HUES48 (cell line): Measurements from ENCODE around the gene DEF6.
"Not testable (repeated sequence)": the region's sequence is repeated elsewhere in the genome, so short reads cannot be mapped to it uniquely, and the experiment has no call there.

Source experiments
- H3K27ac ChIP-seq: one replicate; pipeline ENCODE4 v1.7.0; 2013; ENCODE audit warnings: low read depth, low read length, inconsistent platforms
- H3K27me3 ChIP-seq: 2 replicates; pipeline ENCODE4 v1.6.1; 2013; ENCODE audit warnings: mild to moderate bottlenecking, low read length; ENCODE audit not compliant: control insufficient read depth, insufficient read depth
- H3K36me3 ChIP-seq: 2 replicates; pipeline ENCODE4 v1.6.1; 2013; ENCODE audit warnings: low read length; ENCODE audit not compliant: control insufficient read depth, insufficient read depth
- H3K4me1 ChIP-seq: 2 replicates; pipeline ENCODE4 v1.6.1; 2013; ENCODE audit warnings: mild to moderate bottlenecking, low read length; ENCODE audit not compliant: control insufficient read depth, insufficient read depth
- H3K4me3 ChIP-seq: 2 replicates; pipeline ENCODE4 v1.5.1; 2013; ENCODE audit warnings: mild to moderate bottlenecking, low read depth, low read length
- H3K9ac ChIP-seq: 2 replicates; pipeline ENCODE4 v1.6.1; 2013; ENCODE audit warnings: mild to moderate bottlenecking, low read depth, low read length, moderate library complexity
- H3K9me3 ChIP-seq: 2 replicates; pipeline ENCODE4 v1.6.1; 2013; ENCODE audit warnings: low read length; ENCODE audit not compliant: control insufficient read depth, insufficient read depth

The DEF6 gene

DNA sequence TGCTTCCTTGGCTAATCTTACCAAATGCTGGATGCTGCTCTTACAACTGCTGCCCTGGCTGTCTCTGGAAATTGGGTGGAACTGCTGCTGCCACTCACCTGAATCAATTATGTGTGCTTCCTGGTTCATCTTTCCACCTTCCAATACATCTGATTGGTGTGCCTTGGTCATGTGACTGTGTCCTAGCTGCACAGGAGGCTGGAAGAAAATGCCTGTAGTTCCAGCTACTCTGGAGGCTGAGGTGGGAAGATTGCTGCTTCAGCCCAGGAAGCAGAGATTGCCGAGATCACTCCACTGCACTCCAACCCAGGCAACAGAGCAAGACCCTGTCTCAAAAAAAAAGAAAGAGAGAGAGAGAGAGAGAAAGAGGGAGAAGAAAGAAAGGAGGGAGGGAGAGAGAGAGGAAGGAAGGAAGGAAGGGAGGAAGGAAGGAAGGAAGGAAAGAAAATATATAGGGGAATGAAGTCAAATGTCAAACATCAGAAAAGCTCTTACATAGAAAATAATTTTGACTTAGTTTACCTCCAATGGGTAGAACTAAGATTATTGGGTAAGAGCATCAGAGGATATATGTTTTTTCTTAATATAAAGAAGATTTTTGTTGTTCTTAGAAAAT is 30.6 kb downstream of the DEF6 start:
- Histone ChIP-seq H3K9me3 (0 out of 2 replicates have a peak, but pooled peaks cover 3% of the 10 kb centered on the region), H3K4me3 (no peak overlapping the region), H3K4me1 (no peaks in the 10 kb centered on the region), H3K36me3 (no peaks in the 10 kb centered on the region), H3K27ac (no peak overlapping the region), H3K27me3 (no peaks in the 10 kb centered on the region), H3K9ac (no peak overlapping the region)

DNA sequence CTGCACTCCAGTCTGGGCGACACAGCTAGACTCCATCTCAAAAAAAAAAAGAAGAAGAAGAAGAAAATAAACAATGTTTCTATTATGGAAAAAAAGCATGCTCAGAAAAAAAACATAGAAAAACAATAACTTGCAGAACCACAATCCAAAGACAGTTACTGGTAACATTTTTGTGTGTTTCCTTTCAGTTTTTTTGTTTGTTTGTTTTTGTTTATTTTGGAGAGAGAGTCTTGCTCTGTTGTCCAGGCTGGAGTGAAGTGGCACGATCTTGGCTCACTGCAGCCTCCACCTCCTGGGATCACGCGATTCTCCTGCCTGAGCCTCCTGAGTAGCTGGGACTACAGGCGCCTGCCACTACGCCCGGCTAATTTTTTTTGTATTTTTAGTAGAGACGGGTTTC is 31.3 kb downstream of the DEF6 start:
- H3K9ac ChIP-seq, H3K36me3 ChIP-seq, H3K27me3 ChIP-seq, H3K9me3 ChIP-seq, H3K4me1 ChIP-seq, H3K4me3 ChIP-seq, H3K27ac ChIP-seq: not testable (repeated sequence)

DNA sequence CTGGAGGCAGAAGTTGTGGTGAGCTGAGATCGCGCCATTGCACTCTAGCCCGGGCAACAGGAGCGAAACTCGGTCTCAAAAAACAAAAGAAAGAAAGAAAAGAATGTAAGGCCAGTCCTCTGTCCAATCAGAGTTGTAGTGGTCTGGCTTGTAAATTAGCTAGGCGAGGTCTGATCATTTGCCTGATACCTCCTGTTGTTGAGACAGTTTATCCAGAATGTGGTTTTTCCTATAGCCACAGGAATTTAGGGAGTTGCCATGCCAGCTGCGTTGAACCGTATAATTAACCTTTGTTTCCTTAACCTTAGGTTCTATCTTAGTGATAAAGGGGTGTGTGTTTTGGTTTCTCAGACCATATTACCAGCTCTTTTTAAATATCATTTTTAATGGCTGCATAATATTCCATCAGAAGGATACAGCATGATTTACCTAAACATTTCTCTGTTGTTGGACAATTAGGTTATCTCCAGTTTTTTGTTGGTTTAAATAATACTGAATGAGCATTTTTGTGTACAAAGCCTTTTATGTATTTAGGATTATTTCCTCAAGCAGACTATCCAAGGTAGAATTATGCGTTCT is 33.0 kb downstream of the DEF6 start:
- no peaks in the 10 kb centered on the region for H3K27me3 ChIP-seq
- H3K27ac ChIP-seq = no peak overlapping the region
- no peaks in the 10 kb centered on the region for H3K36me3 ChIP-seq
- no peak overlapping the region for H3K4me3 ChIP-seq
- 0 out of 2 replicates have a peak, but pooled peaks cover 3% of the 10 kb centered on the region for H3K9me3 ChIP-seq
- no peaks in the 10 kb centered on the region for H3K4me1 ChIP-seq
- H3K9ac ChIP-seq = no peak overlapping the region

DNA sequence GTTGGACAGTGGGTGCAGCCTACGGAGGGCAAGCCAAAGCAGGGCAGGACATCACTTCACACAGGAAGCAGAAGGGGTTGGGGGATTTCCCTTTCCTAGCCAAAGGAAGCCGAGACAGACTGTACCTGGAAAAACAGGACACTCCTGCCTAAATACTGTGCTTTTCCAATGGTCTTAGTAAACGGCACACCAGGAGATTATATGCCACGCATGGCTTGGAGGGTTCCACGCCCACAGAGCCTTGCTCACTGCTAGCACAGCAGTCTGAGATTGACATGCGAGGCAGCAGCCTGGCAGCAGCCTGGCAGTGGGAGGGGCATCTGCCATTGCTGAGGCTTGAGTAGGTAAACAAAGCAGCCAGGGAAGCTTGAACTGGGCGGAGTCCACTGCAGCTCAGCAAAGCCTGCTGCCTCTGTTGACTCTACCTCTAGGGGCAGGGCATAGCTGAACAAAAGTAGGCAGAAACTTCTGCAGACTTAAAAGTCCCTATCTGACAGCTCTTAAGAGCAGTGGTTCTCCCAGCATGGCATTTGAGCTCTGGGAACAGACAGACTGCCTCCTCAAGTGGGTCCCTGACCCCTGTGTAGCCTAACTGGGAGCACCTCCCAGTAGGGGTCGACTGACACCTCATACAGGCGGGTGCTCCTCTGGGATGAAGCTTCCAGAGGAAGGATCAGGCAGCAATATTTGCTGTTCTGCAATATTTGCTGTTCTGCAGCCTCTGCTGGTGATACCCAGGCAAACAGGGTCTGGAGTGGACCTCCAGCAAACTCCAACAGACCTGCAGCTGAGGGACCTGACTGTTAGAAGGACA is 34.7 kb downstream of the DEF6 start:
- H3K9me3 ChIP-seq, H3K27ac ChIP-seq, H3K4me1 ChIP-seq, H3K36me3 ChIP-seq, H3K9ac ChIP-seq, H3K27me3 ChIP-seq, H3K4me3 ChIP-seq: not testable (repeated sequence)

DNA sequence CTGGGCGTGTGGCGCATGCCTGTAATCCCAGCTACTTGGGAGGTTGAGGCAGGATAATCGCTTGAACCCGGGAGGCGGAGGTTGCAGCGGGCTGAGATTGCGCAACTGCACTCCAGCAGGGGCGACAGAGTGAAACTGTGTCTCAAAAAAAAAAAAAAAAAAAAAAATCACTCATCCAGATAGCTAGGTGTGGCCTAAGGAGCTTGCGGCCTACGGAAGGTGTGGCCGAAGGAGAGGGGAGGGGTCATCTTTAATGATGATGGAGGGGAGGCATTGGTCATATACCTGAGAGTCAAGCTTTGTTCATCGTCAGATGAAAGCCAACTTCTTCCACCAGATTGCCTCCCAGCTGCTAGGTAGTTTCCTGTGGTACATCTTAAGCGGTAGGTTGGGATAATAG is 43.9 kb downstream of the DEF6 start:
- Histone ChIP-seq H3K36me3 (no peaks in the 10 kb centered on the region), H3K27ac (no peak overlapping the region), H3K9me3 (no peaks in the 10 kb centered on the region), H3K4me3 (no peak overlapping the region), H3K4me1 (peaks cover 6% of the 10 kb centered on the region), H3K27me3 (no peaks in the 10 kb centered on the region), H3K9ac (no peak overlapping the region)

DNA sequence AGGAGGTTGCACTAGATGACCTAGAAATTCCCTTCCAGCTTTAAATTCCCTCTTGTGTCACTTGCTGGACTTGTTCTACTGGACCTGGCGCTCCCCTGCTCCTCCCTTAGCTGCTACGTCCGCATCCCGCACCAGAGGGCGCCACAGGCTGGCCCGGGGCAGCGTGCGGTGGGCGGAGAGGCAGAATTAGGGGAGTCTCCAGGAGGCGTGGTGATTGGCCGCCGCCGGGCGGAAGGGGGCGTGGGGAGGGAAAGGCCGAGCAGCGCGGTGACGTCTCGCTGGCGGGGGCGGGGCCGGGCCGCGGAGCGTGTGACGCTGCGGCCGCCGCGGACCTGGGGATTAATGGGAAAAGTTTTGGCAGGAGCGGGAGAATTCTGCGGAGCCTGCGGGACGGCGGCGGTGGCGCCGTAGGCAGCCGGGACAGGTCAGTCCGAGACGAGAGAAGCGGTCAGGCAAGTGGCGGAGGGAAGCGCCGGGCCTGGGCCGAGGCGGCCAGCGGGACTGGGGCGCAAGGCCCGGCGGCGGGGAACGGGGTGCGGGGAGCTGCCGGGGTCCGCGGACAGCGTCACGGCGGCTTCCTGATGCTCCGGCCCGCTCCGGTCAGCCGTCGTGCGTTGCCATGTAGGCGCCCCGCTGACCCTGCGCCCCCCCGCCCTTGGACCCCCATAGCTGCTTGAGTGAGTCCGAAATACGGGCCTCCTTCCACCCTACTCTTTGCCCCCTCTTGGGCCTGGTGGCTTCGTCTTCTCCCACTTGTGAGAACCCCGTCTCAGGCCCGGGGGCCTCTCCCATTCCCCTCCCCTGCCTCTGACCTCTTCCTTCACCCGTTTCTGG is 44.9 kb downstream of the DEF6 start, which contains the start of gene PPARD:
Gene PPARD, plus strand, starts transcription at position 301 of the 834 bp plus-strand sequence. CDS start 68,530 bp downstream, outside the sequence.
- H3K4me3 ChIP-seq = peak within 1 kb of the TSS; percentile 90
- no peaks in the 10 kb centered on the region for H3K27me3 ChIP-seq
- H3K4me1 ChIP-seq = peaks cover 6% of the 10 kb centered on the region
- H3K36me3 ChIP-seq = peaks cover 5% of the 10 kb centered on the region; the same call in 1 of the 2 replicates
- H3K9ac ChIP-seq = peak within 1 kb of the TSS; percentile 59; the same call in 1 of the 2 replicates
- peak within 1 kb of the TSS; percentile 42 for H3K27ac ChIP-seq
- H3K9me3 ChIP-seq = no peaks in the 10 kb centered on the region

DNA sequence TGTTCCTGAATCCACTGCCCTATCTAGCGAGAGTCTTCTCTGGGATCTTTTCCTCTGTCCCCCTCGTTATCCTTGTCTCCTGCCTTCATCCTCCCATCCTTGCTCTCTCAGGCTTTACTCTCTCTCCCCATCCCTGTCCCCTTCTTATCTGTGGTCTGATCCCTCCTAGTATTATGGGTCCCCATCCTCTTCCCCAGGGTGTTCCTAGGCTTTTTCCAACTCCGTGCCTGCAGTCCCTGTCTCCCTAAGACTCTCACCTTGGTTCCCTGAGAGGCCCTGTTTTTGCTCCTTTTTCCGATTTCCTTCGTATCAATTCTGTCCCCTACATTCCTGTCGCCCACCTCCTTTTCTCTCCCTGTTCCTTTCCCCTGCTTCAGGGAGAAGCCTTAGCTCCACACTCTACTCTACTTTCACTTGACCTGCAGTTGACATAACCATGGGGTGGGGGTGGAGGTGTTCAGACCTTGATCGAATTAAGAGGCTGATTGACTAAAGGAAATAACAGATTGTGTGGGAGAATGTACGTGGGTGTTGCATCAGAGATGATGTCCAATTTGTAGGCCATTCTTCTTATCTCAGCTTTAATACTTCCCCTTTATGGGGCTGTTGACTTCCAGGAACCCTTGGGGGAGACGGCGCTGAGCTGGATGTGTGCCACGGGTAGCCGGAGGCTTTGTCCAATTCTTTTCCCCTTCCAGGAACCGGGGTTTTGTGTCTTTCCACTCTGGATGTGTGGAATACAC is 45.6 kb downstream of the DEF6 start:
- H3K27ac ChIP-seq = no peak overlapping the region

DNA sequence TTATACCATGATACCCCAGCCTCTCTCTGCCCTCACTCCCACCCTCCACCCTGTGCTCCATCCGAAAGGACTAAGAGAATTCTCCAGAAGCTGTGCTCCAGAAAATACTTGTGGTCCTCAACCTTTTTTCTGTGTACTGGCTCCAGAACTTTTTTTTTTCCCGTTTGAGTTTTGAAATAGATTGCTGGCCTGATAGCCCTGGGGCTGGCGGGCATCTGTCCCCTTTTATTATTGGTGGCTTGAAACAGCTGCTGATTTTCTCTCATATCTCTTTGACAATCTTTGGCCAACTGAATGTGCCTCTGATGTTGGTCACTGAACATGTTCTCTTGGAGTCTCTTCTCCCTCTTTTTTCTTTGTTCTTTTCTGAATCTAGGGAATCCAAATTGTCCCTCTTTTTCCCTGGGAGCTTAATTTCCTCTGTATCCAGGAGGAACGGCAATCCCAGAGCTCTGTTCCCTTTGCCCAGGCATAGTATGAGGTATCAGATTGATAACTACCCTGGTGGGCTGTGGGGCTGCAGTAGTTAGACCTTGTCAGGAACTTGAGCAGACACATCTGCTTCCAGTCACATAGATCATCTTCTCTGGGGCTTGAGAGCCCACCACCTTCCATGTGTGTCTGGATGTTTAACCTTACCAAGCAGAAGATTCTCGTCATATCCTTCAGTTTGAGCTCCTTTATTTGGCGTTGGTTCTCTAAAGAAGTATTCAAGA is 46.4 kb downstream of the DEF6 start:
- Histone ChIP-seq H3K27ac (no peak overlapping the region), H3K9me3 (no peaks in the 10 kb centered on the region), H3K9ac (no peak overlapping the region), H3K4me1 (peaks cover 6% of the 10 kb centered on the region), H3K36me3 (peaks cover 8% of the 10 kb centered on the region; the same call in 1 of the 2 replicates), H3K4me3 (0 out of 2 replicates have a peak overlapping the region, but pooled peaks have one; percentile 90), H3K27me3 (no peaks in the 10 kb centered on the region)

More for the DNA sequence above, 45.6 kb downstream of the DEF6 start:
- no peaks in the 10 kb centered on the region for H3K27me3 ChIP-seq
- H3K9me3 ChIP-seq = no peaks in the 10 kb centered on the region
- H3K4me3 ChIP-seq = peak overlapping the region; percentile 90
- peaks cover 6% of the 10 kb centered on the region for H3K4me1 ChIP-seq
- H3K36me3 ChIP-seq = peaks cover 8% of the 10 kb centered on the region; the same call in 1 of the 2 replicates
- H3K9ac ChIP-seq = no peak overlapping the region; the same call in 1 of the 2 replicates

DNA sequence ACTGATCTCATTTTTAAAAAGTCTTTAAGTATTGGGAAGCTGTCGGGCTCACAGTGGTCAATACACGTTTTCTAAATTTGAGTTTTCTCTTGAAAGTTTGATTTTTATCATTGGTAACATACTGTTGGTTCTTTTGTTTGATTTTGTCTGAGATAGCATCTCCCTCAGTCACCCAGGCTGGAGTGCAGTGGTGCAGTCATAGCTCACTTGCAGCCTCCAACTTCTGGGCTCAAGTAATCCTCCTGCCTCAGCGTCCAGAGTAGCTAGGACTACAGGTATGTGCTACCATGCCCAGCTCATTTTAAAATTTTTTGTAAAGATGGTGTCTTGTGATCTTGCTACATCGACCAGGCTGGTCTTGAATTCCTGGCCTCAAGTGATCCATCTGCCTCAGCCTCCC is 53.8 kb downstream of the DEF6 start:
- peaks cover 19% of the 10 kb centered on the region for H3K36me3 ChIP-seq
- no peaks in the 10 kb centered on the region for H3K27me3 ChIP-seq
- H3K4me1 ChIP-seq = no peaks in the 10 kb centered on the region
- no peak overlapping the region for H3K27ac ChIP-seq
- no peak overlapping the region for H3K9ac ChIP-seq
- 0 out of 2 replicates have a peak, but pooled peaks cover 2% of the 10 kb centered on the region for H3K9me3 ChIP-seq
- H3K4me3 ChIP-seq = no peak overlapping the region
